Mammary epithelial cell (primary cell): Measurements from ENCODE around the gene FRS3.

Experiments
- CTCF ChIP-seq, 2 donors: IDR thresholded peaks in 1 of 2; conservative IDR thresholded peaks in 1 of 2; 2 replicates each; pipeline ENCODE4 v1.5.1; 2011 to 2012; ENCODE audit warnings: inconsistent platforms in 2 of 2, low read length in 2 of 2, mild to moderate bottlenecking in 2 of 2, control low read depth in 1 of 2, low read depth in 1 of 2; ENCODE audit not compliant: insufficient read depth in 1 of 2; ENCODE audit errors: extremely low read depth in 1 of 2
- EZH2 ChIP-seq: IDR thresholded peaks from 2 replicates; pipeline ENCODE4 v1.6.1; 2012; ENCODE audit warnings: low read length, inconsistent platforms, borderline replicate concordance

GRCh38 chr6:41790045-41790444 is 10.3 kb upstream of the FRS3 start:
- TF ChIP-seq CTCF (conservative IDR thresholded peaks at IDR 0.05 in 1 of 2, IDR thresholded peaks at IDR 0.05 in 1 of 2; ENCODE audit: extremely low read depth in 1 of 2, insufficient read depth in 1 of 2, low read depth in 1 of 2, low read length in 2 of 2) (no peak), EZH2 (no peak)
